ENCODE results near the gene INSIG2. TPM values are rescaled to one million over a fixed set of nuclear protein-coding genes. Genes with fewer than 3 reads are reported as not detected.

Gene INSIG2
- total and polyA plus RNA-seq, 9 of the 15 experiments (the other 6 are each of a cell fraction or from before 2014, with no cell fraction given): 1.5 to 34.2 (median 6.4) TPM

- no peak overlapping the region for H3K9ac ChIP-seq (ENCODE audit: insufficient read depth in 1 of 2, low read depth in 2 of 2, low read length in 2 of 2)
- no peak overlapping the region for H3K4me3 ChIP-seq
- in situ Hi-C loops (cut with MboI): loop anchor here (10.0 kb wide), 1 partner anchor 148 kb away; no protein-coding TSS in a partner anchor
- H3K4me1 ChIP-seq (replicated peaks in 1 of 2; ENCODE audit: control insufficient read depth in 2 of 2, insufficient read depth in 2 of 2, low read length in 2 of 2): no peaks in the 10 kb centered on the region
- H4K20me1 ChIP-seq (replicated peaks; ENCODE audit: control insufficient read depth, insufficient read depth, low read length): no peaks in the 10 kb centered on the region
- BruUV-seq (replicated peaks): no TSS peak
- no peak for TF ChIP-seq SIX5 (IDR thresholded peaks at IDR 0.05; ENCODE audit: borderline replicate concordance in 1 of 2, insufficient read depth in 1 of 2, low read depth in 1 of 2, low read length in 2 of 2)
- TF ChIP-seq NR2C2 (CRISPR knock-in tag; IDR thresholded peaks at IDR 0.05): no peak
- TF ChIP-seq NR2C2 (tag; IDR thresholded peaks at IDR 0.05): no peak
- TF ChIP-seq HES1 (IDR thresholded peaks at IDR 0.05; ENCODE audit: low read depth): no peak
- TF ChIP-seq CHD4 (IDR thresholded peaks at IDR 0.05; ENCODE audit: insufficient read depth, insufficient replicate concordance, low read depth, low read length, poor library complexity, severe bottlenecking): no peak
- no peak for TF ChIP-seq NBN (IDR thresholded peaks at IDR 0.05; ENCODE audit: low read depth)
- TF ChIP-seq ELF2 (CRISPR knock-in tag; IDR thresholded peaks at IDR 0.05): no peak
- TF ChIP-seq ZNF584 (CRISPR knock-in tag; IDR thresholded peaks at IDR 0.05; ENCODE audit: low read depth): no peak
- no peak for TF ChIP-seq NEUROD1 (IDR thresholded peaks at IDR 0.05; ENCODE audit: borderline replicate concordance, low read depth, low read length, partially characterized antibody)
- no peak for TF ChIP-seq DDX20 (tag; IDR thresholded peaks at IDR 0.05; ENCODE audit: low read depth)
- no peak for TF ChIP-seq HDAC3 (IDR thresholded peaks at IDR 0.05; ENCODE audit: borderline replicate concordance, partially characterized antibody)
- no peak for TF ChIP-seq HIVEP1 (CRISPR knock-in tag; IDR thresholded peaks at IDR 0.05)
- no peak for TF ChIP-seq ZNF277 (CRISPR knock-in tag; IDR thresholded peaks at IDR 0.05; ENCODE audit: borderline replicate concordance)
- no peaks in the 10 kb centered on the region for H3K9me1 ChIP-seq (ENCODE audit: control insufficient read depth, insufficient read depth, low read length)
- FAIRE-seq (no peak), ATAC-seq (no peak), DNase-seq (ENCODE audit: extremely low read depth in 1 of 4, low spot score in 3 of 4) (no peak)
- no peak overlapping the region for H2AFZ ChIP-seq (ENCODE audit: low read depth, low read length)
- CTCF ChIA-PET (ENCODE audit: low intra/inter-chr PET ratio): no interaction called here
- H3K4me2 ChIP-seq (ENCODE audit: insufficient read depth, low read length): no peak overlapping the region
- intact Hi-C loops (cut with micrococcal nuclease): no loop called here
- 0% methylated on average over 3 of the region's 3 CpGs for WGBS (ENCODE audit: insufficient coverage, low coverage, missing lambda C conversion rate)
- H3K36me3 ChIP-seq (ENCODE audit: control insufficient read depth, insufficient read depth, low read length): no peaks in the 10 kb centered on the region
- H3K79me2 ChIP-seq (ENCODE audit: control insufficient read depth, insufficient read depth, low read length): no peaks in the 10 kb centered on the region
- H3K27me3 ChIP-seq (ENCODE audit: control insufficient read depth in 2 of 2, insufficient read depth in 2 of 2, low read length in 2 of 2): peaks cover 4 to 16% of the 10 kb centered on the region in 2 experiments
- H3K27ac ChIP-seq (ENCODE audit: extremely low read depth, low read depth, low read length): no peak overlapping the region
- POLR2A ChIA-PET: interaction anchor here (0.6 to 0.9 kb wide), 2 partner anchors 10 to 256 kb away, joined by 3 to 5 read pairs; no protein-coding TSS in a partner anchor
- H3K9me3 ChIP-seq (replicated peaks; ENCODE audit: control insufficient read depth, insufficient read depth, low read depth, low read length): no peaks in the 10 kb centered on the region
Measured at GRCh38 chr2:118056801-118057200, 31.5 kb upstream of the INSIG2 start.
